Measurements from ENCODE around the gene FAM171A2.

DNA sequence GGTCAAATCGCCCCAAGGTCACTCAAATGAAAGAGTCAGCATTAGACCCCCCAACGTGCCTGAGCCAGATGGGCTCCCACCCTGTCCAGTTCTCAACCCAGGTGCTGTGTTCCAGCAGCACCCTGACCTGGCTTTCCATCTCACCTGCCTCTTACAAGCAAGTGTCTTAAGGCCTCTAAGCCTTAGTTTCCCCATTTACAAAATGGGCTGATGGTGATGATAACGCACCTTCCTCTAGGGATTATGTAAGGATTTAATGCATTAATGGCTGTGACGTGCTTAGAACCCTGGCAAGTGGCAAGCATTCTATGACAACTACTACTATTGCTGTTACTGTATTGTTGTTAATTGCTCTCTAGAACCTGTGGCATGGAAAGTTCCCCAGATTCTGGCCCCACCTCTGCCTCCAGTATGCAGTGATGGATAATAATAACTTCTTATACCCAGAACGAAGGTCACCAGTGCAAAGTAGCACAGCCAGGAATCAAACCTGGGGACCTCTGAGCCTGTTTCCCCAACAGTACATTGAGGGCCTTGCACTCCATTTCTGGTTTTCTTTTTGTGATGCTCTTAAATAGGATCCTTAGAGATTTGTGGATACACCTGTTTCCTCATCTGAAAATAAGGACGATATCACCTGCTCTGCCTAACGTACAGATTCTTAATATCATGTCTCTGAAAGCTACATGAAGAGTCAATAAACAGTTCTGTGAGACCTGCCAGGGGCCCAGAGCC lies 35.8 kb downstream of the FAM171A2 start:
- TF ChIP-seq, protein P1, sequence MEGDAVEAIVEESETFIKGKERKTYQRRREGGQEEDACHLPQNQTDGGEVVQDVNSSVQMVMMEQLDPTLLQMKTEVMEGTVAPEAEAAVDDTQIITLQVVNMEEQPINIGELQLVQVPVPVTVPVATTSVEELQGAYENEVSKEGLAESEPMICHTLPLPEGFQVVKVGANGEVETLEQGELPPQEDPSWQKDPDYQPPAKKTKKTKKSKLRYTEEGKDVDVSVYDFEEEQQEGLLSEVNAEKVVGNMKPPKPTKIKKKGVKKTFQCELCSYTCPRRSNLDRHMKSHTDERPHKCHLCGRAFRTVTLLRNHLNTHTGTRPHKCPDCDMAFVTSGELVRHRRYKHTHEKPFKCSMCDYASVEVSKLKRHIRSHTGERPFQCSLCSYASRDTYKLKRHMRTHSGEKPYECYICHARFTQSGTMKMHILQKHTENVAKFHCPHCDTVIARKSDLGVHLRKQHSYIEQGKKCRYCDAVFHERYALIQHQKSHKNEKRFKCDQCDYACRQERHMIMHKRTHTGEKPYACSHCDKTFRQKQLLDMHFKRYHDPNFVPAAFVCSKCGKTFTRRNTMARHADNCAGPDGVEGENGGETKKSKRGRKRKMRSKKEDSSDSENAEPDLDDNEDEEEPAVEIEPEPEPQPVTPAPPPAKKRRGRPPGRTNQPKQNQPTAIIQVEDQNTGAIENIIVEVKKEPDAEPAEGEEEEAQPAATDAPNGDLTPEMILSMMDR (IDR thresholded peaks at IDR 0.05; ENCODE audit: low read length) = no peak
- TF ChIP-seq EZH2phosphoT487 (IDR thresholded peaks at IDR 0.05; ENCODE audit: low read length) (no peak), EZH2 (optimal IDR thresholded peaks at IDR 0.05; ENCODE audit: low read depth, low read length) (no peak)
